ENCODE data around the gene SLC36A1.

SLC36A1 gene

DNA sequence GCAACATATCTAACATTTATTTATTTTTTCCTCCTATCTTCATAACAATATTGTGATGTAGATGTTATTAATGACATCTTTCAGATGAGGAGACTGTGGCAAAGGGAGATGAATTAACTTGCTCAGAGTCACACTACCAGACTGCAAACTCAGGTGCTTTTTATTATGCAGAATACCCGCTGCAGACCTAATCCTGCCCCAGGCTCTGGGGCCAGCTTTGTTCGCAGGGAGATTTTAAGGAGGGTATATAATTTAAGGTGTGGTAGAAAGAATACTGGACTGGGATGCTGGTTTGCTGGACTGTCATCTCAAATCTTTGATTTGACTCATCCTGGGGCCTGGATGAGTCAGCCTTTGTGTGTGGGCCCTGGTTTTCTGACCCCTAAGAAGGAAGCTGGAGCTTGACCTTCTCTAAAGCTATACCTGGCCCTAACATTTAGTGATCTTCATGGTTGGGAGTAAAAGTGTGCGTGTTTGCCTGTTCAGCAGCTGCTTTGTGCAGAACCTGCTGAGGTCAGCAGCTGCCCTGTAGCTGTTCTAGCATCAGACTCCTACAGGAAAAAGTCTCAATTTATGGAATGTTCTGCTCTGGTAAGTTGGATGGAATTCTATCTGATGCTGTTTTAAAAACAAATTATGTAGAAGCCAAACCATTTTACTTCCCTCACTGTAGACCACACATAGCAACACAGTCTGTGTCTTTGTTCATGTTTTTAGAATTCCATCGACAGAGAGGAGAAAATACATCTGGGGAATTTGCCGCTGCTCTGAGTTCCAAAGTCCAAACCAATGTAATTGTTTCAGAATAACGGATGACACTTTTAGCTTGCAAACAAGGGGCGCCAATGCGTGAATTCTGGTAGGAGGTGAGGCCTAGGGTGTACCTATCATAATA is 4.5 kb downstream of the SLC36A1 start:
- DNase-seq (ENCODE audit: low read depth), result no peak

DNA sequence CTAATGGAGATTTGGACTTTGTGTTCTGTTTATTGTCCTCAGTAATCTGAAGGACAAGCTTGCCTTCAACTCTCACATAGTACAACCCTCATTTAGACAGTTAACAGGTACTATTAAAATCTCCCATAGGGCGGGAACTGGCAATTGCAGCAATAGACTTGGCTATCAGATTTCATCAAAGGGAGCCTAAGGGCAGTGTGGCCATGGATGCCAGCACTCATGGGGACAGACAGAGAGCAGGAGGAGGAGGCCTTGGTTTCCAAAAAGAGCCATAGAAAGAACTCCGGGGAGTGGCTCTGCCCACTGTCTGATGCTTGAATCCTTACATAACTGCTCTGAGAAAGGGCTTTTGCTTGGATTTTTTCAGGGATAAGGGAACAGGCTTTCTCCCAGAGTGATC is 6.8 kb downstream of the SLC36A1 start:
- DNase-seq (ENCODE audit: low read depth), result no peak

GRCh38 chr5:151454889-151455288 is 7.5 kb downstream of the SLC36A1 start:
- no peak for DNase-seq (ENCODE audit: low read depth)

GRCh38 chr5:151456321-151456940 is 9.0 kb downstream of the SLC36A1 start:
- no peak for DNase-seq (ENCODE audit: low read depth)

- DNase-seq (ENCODE audit: low read depth), result no peak
Measured at GRCh38 chr5:151458314-151458713, 10.9 kb downstream of the SLC36A1 start.

GRCh38 chr5:151459680-151460324 is 12.4 kb downstream of the SLC36A1 start:
- no peak for DNase-seq (ENCODE audit: low read depth)

DNA sequence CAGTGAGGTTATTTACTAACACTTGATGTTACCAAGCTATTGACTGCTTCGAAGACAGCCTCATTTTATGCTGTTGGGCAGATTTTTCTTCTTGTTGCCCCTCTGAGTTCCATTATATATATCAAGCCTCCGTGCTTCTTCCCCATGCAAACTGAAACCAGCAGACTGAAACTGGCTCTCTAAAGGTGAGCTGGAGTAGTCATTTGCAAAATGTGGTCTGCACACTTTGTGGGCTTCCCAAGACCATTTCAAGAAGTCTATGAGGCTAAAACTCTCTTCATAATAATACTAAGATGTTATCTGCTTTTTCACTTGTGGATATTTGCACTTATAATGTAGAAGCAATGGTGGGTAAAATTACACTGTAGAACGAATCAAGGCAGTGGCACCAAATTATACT is 13.9 kb downstream of the SLC36A1 start:
- no peak for DNase-seq (ENCODE audit: low read depth)

DNA sequence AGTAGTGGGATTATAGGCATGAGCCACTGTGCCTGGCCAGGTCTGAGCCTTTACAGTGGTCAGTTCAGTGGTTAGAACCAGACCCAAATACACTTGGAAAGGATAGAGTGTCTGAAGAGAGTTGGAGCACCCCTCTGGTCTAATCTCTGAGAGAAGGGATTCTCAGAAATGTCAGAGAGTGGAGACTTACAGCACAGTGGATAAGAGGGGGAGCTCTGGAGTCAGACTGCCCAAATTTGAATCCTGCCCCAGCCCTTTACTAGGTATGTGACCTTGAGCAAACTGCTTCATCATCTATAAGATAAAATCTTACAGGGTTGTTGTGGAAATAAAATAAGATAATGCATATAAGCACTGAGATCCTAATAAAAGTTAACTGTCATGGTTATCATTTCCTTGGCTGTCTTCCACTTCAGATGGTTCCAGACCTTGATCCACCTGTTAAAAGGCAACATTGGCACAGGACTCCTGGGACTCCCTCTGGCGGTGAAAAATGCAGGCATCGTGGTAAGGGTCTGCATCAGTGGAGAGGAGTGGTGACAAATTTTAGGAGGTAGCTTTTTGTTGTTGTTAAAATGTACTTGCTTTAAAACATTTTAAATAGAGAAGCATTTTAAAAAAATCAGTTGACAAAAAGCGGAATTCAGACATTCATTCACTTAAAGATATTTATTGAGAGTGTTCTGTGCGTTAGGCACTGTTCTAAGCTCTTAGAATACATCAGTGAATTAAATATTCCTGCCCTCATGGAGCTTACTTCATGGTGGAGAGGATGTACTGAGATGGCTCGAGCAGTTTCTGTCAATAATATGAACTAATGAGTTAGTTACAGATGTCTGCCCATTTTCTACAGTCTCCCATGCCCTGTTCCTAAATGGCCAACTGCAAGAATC is 16.0 kb downstream of the SLC36A1 start:
- no peak for DNase-seq (ENCODE audit: low read depth)

DNA sequence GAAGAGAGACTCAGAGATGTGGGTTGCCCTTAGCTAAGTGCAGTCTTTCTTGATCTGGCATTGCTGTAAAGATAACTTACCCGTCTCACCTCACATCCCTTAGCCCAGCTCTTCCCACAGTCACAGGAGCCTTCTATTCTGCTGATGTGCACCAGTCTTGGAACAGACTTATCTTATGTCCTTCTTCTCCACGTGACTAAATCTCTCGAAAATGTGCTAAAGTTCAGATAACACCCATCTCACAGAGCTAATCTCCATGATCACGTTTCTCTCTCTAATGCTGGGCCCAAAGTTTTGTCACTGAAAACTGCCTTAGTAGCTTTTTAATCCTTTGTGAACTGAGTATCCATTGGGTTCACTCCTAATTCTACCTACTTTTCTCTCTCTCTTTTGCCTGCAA is 16.7 kb downstream of the SLC36A1 start:
- no peak for DNase-seq (ENCODE audit: low read depth)

- DNase-seq (ENCODE audit: low read depth), result no peak
Measured at GRCh38 chr5:151465476-151465875, 18.1 kb downstream of the SLC36A1 start.

DNA sequence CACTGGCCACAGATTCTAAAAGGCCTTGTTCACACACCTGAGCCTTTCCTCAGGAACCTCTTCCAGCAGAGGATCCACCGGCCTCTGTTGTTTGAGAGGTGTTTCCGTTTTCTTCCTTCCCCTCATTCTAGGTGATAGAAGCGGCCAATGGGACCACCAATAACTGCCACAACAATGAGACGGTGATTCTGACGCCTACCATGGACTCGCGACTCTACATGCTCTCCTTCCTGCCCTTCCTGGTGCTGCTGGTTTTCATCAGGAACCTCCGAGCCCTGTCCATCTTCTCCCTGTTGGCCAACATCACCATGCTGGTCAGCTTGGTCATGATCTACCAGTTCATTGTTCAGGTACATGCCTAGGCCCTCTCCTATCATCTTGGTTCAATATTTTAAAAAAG is 20.2 kb downstream of the SLC36A1 start:
- no peak for DNase-seq (ENCODE audit: low read depth)

- DNase-seq (ENCODE audit: low read depth), result no peak
Measured at GRCh38 chr5:151469386-151469785, 22.0 kb downstream of the SLC36A1 start.

GRCh38 chr5:151469992-151470391 is 22.6 kb downstream of the SLC36A1 start:
- DNase-seq (ENCODE audit: low read depth), result no peak

DNA sequence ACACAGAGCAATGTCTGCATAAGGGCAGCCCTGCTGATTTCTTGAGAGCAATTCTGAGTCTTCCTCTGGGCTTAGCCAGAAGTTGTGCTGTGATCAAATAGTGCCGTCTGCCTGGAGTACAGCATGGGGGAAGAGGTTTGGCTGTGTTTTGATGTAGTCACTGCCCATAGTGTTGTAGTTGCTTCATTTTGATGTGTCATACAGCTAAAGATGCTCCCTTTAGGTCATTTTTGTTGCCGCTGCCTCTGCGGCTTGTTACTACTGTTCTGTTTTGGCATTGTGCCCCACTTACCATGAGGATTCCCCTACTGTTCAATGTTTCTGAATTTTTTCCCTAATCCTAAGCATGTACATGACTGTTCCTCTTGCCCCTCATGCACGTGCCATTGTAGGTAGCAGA is 23.0 kb downstream of the SLC36A1 start:
- no peak for DNase-seq (ENCODE audit: low read depth)

DNA sequence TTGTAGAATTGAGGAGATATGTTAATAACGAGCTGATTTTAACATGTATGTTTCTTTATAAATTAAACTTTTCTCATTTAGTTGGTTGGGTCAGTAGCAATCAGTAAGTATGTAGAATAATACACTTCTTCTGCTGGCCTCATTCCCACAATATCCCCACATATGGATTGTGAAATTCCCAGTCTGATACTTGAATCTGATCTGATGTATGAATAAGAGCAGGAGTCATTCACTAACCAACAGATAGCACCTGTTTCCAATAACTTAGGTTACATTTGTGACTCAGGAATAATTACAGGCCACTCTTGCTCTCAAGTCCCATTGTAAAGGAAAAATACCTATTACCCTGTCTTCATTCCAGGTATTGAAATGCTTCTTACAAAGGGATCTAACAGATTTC is 23.9 kb downstream of the SLC36A1 start:
- DNase-seq (ENCODE audit: low read depth), result no peak

DNA sequence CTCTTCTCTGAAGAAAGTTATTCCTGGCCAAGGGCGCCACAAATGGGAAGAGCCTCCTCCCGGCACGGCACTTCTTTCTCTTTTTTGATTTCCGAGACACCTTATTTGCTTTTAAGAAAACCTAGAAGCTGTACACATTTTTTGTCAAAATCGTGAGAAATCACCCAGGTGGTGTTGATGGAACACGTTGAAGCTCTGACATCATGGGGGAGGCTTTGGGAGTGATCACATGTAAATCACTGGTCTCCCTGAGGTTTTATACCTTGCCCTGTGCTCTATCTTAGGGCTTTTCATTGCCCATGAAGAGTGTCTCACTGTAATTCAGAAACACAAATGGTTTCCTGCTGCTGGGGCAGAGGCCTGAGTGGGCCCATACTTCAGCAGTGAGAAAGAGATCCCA is 27.4 kb downstream of the SLC36A1 start:
- no peak for DNase-seq (ENCODE audit: low read depth)

GRCh38 chr5:151475388-151475787 is 28.0 kb downstream of the SLC36A1 start:
- DNase-seq (ENCODE audit: low read depth), result no peak

- no peak for DNase-seq (ENCODE audit: low read depth)
Measured at GRCh38 chr5:151476016-151476415, 28.6 kb downstream of the SLC36A1 start.

DNA sequence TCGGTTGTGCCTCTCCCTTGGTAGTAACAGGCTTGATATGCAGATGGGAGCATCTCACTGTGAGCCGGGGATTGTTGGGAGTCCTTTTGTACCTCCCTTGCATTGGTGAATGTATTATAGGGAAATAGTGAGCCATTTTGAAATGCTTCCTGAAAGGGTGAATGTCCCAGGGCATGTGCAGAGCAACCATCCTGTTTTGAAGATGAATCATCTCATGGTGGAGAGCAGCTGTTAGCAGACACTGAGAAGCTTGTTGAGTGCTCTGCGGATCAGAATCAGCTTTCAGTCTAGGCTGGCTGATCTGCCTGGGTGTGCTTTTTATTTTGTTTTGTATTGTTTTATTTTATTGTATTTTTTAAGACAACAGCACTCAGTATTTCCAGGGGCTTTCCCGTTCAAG is 29.7 kb downstream of the SLC36A1 start:
- no peak for DNase-seq (ENCODE audit: low read depth)

DNA sequence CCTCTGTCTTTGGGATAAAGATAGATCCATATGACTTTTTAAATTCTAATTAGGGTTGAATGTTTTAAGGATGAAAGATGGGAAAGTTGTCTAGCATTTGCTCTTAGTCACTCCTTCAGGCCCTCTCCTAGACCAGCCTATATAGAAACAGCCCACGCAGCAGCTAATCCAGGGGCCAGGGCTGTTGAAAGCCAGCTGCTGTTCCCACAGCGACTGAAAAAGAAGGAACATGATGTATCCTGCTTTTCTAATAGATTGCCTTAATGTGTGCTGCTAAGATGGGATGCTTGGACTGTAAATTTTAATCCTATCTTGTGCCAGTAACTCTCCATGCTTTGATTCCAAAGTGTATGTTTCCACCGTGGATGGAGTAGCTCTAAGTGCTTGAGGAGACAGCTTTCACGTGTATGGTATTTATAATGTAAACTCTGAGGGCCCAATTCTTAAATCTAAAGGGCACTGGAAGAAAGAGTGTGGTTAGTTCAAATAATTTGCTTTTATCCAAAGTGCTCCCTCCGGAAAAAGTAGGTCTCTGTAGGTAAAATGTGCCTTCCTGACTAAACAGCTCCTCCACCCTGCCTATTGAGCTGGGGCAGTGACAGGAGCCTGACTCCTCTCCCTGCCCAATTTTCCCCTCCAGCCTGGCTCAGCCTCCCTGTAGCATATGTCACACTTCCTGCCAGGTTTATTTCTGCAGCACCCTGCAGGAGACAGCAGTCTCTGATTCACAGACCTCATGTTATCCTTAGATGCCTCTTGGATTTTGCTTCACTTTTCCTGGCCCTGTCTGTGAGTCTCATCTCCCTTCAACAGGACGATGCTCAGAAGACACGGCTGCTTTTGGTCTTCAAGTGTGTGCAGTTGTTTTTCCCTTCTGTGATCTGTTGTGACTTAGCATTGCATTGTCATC is 33.2 kb downstream of the SLC36A1 start:
- DNase-seq (ENCODE audit: low read depth), result no peak

GRCh38 chr5:151483176-151483575 is 35.8 kb downstream of the SLC36A1 start:
- no peak for DNase-seq (ENCODE audit: low read depth)
